ENCODE results near the gene SLC29A1. TPM values are rescaled to one million over a fixed set of nuclear protein-coding genes. Genes with fewer than 3 reads are reported as not detected.
"Not testable (repeated sequence)": the region's sequence is repeated elsewhere in the genome, so short reads cannot be mapped to it uniquely, and the experiment has no call there.

Gene SLC29A1
- total RNA-seq, 1 experiment from 2014 or later: 7.0 TPM

DNA sequence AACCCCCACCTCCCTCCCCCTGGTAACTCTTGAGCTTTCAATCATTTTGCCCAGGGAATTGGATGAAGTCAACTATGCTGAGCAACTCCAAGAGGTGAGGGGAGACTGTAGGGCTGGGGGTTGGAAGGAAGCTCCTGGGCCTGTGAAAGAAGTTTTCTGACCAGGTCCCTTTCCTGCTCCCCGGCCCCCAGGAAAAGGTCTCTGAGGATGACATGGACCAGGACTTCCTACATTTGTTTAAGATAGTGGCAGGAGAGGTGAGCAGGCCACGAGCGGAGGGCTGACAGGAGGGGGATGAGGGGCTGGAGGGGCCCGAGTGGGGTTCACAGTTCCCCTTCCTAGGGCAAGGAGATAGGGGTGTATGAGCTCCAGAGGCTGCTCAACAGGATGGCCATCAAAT is 43.0 kb upstream of the SLC29A1 start:
- DNase-seq (ENCODE audit: unreplicated experiment): no peak
- intact Hi-C loops (cut with micrococcal nuclease): no loop called here
- ChIA-PET POLR2A (no interaction called here), CTCF (interaction anchor here (0.7 to 1.8 kb wide), 3 partner anchors 11 to 54 kb away, joined by 3 to 7 read pairs (median 4); no protein-coding TSS in a partner anchor)
- peaks cover 6% of the 10 kb centered on the region for H3K27me3 Mint-ChIP-seq (ENCODE audit: insufficient read depth, unreplicated experiment)
- no peaks in the 10 kb centered on the region for H3K36me3 Mint-ChIP-seq (ENCODE audit: insufficient read depth, unreplicated experiment)
- H3K4me1 Mint-ChIP-seq (ENCODE audit: insufficient read depth, unreplicated experiment): peaks cover 9% of the 10 kb centered on the region
- TF ChIP-seq, protein P1, sequence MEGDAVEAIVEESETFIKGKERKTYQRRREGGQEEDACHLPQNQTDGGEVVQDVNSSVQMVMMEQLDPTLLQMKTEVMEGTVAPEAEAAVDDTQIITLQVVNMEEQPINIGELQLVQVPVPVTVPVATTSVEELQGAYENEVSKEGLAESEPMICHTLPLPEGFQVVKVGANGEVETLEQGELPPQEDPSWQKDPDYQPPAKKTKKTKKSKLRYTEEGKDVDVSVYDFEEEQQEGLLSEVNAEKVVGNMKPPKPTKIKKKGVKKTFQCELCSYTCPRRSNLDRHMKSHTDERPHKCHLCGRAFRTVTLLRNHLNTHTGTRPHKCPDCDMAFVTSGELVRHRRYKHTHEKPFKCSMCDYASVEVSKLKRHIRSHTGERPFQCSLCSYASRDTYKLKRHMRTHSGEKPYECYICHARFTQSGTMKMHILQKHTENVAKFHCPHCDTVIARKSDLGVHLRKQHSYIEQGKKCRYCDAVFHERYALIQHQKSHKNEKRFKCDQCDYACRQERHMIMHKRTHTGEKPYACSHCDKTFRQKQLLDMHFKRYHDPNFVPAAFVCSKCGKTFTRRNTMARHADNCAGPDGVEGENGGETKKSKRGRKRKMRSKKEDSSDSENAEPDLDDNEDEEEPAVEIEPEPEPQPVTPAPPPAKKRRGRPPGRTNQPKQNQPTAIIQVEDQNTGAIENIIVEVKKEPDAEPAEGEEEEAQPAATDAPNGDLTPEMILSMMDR (IDR thresholded peaks at IDR 0.05; ENCODE audit: unreplicated experiment): no peak
- no peak overlapping the region for H3K4me3 Mint-ChIP-seq (ENCODE audit: unreplicated experiment)
- no peaks in the 10 kb centered on the region for H3K9me3 Mint-ChIP-seq (ENCODE audit: unreplicated experiment)
- H3K27ac Mint-ChIP-seq (ENCODE audit: low read depth, unreplicated experiment): no peak overlapping the region
- BruUV-seq (replicated peaks): no TSS peak

DNA sequence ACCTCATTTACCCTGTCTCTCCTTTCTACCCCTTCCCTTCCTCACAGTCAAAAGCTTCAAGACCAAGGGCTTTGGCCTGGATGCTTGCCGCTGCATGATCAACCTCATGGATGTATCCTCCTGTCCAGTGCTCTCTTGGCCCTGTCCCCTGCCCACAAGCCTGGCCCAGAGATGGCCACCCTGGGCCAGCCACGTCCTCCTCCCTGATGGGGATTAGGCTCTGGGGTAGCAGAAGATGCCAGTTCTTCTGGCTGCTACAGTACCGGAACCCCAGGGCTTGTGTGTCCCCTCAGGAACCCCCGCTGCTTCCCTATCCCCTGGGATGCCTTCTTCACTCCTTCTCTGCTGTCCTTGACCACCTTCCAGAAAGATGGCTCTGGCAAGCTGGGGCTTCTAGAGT is 42.5 kb upstream of the SLC29A1 start:
- no TSS peak for BruUV-seq (replicated peaks)
- TF ChIP-seq, protein P1 (IDR thresholded peaks at IDR 0.05; ENCODE audit: unreplicated experiment): no peak
- Mint-ChIP-seq H3K27me3 (ENCODE audit: insufficient read depth, unreplicated experiment) (peaks cover 11% of the 10 kb centered on the region), H3K4me3 (ENCODE audit: unreplicated experiment) (no peak overlapping the region), H3K9me3 (ENCODE audit: unreplicated experiment) (no peaks in the 10 kb centered on the region), H3K27ac (ENCODE audit: low read depth, unreplicated experiment) (no peak overlapping the region), H3K36me3 (ENCODE audit: insufficient read depth, unreplicated experiment) (no peaks in the 10 kb centered on the region), H3K4me1 (ENCODE audit: insufficient read depth, unreplicated experiment) (peaks cover 9% of the 10 kb centered on the region)
- CTCF ChIA-PET: interaction anchor here (1.2 to 1.8 kb wide), 2 partner anchors 30 to 54 kb away, joined by 4 to 7 read pairs; no protein-coding TSS in a partner anchor
- POLR2A ChIA-PET: no interaction called here
- DNase-seq (ENCODE audit: unreplicated experiment): no peak
- intact Hi-C loops (cut with micrococcal nuclease): no loop called here

DNA sequence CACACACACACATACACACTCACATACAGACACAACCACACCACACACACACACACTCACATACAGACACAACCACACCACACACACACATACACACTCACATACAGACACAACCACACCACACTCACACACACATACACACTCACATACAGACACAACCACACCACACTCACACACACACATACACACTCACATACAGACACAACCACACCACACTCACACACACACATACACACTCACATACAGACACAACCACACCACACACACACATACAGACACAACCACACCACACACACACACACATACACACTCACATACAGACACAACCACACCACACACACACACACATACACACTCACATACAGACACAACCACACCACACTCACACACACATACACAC is 41.6 kb upstream of the SLC29A1 start:
- POLR2A ChIA-PET; DNase-seq (ENCODE audit: unreplicated experiment); H3K4me1 Mint-ChIP-seq (ENCODE audit: insufficient read depth, unreplicated experiment); H3K36me3 Mint-ChIP-seq (ENCODE audit: insufficient read depth, unreplicated experiment); H3K9me3 Mint-ChIP-seq (ENCODE audit: unreplicated experiment); H3K27ac Mint-ChIP-seq (ENCODE audit: low read depth, unreplicated experiment); intact Hi-C loops (cut with micrococcal nuclease); BruUV-seq (replicated peaks); H3K4me3 Mint-ChIP-seq (ENCODE audit: unreplicated experiment): not testable (repeated sequence)
- H3K27me3 Mint-ChIP-seq (ENCODE audit: insufficient read depth, unreplicated experiment): peaks cover 17% of the 10 kb centered on the region
- CTCF ChIA-PET: interaction anchor here (1.8 kb wide), 1 partner anchor 53 kb away, joined by 7 read pairs; no protein-coding TSS in a partner anchor

- Mint-ChIP-seq H3K9me3 (ENCODE audit: unreplicated experiment) (no peaks in the 10 kb centered on the region), H3K4me3 (ENCODE audit: unreplicated experiment) (no peak overlapping the region), H3K27ac (ENCODE audit: low read depth, unreplicated experiment) (no peak overlapping the region), H3K4me1 (ENCODE audit: insufficient read depth, unreplicated experiment) (peaks cover 9% of the 10 kb centered on the region), H3K36me3 (ENCODE audit: insufficient read depth, unreplicated experiment) (no peaks in the 10 kb centered on the region), H3K27me3 (ENCODE audit: insufficient read depth, unreplicated experiment) (peaks cover 17% of the 10 kb centered on the region)
- intact Hi-C loops (cut with micrococcal nuclease): no loop called here
- ChIA-PET POLR2A (no interaction called here), CTCF (interaction anchor here (1.8 kb wide), 1 partner anchor 10 kb away, joined by 7 read pairs; no protein-coding TSS in a partner anchor)
- TF ChIP-seq, protein P1 (IDR thresholded peaks at IDR 0.05; ENCODE audit: unreplicated experiment): no peak
- BruUV-seq (replicated peaks): no TSS peak
- no peak for DNase-seq (ENCODE audit: unreplicated experiment)
These were observed 40.4 kb upstream of the SLC29A1 start for GRCh38 chr6:44182911-44183390.
